ENCODE data around the gene PIF1.

GRCh38 chr15:64782751-64783150 is 42.7 kb downstream of the PIF1 start:
- TF ChIP-seq CTCF (conservative IDR thresholded peaks at IDR 0.05; ENCODE audit: low read length) (no peak), EZH2phosphoT487 (IDR thresholded peaks at IDR 0.05; ENCODE audit: borderline replicate concordance, low read depth, low read length) (no peak)
